Glomerular visceral epithelial cell (primary cell): ENCODE data around the gene CD93.

Source experiments
- DNase-seq: peaks from one replicate; pipeline ENCODE4 v3.0.0-alpha.2; 2016; ENCODE audit errors: extremely low spot score

The CD93 gene

GRCh38 chr20:23060629-23061028 lies 25.5 kb downstream of the CD93 start:
- DNase-seq: no peak

GRCh38 chr20:23059846-23060245 lies 26.3 kb downstream of the CD93 start:
- DNase-seq: no peak

- no peak for DNase-seq
These were observed 27.1 kb downstream of the CD93 start for GRCh38 chr20:23059001-23059400.

GRCh38 chr20:23058240-23058639 lies 27.9 kb downstream of the CD93 start:
- no peak for DNase-seq

- no peak for DNase-seq
These were observed 33.2 kb downstream of the CD93 start for GRCh38 chr20:23052904-23053303.

- DNase-seq: peak; percentile 71
These were observed 35.1 kb downstream of the CD93 start for GRCh38 chr20:23050847-23051627.

- DNase-seq: peak; percentile 51
These were observed 35.9 kb downstream of the CD93 start for GRCh38 chr20:23050076-23050838.

GRCh38 chr20:23049201-23050075 lies 36.7 kb downstream of the CD93 start, which contains the start of gene THBD:
Gene THBD, minus strand, starts transcription at chr20:23049672. Its CDS starts 168 bp downstream, at chr20:23049504.
- DNase-seq: peak; percentile 69

- peak; percentile 26 for DNase-seq
These were observed 37.6 kb downstream of the CD93 start for GRCh38 chr20:23048283-23049200.

GRCh38 chr20:23047738-23048214 lies 38.3 kb downstream of the CD93 start:
- DNase-seq: no peak

GRCh38 chr20:23047001-23047737 lies 39.0 kb downstream of the CD93 start:
- DNase-seq: no peak

- DNase-seq: no peak
These were observed 39.7 kb downstream of the CD93 start for GRCh38 chr20:23046431-23046830.

- DNase-seq: no peak
These were observed 42.7 kb downstream of the CD93 start for GRCh38 chr20:23043376-23043775.

- DNase-seq: no peak
These were observed 43.9 kb downstream of the CD93 start for GRCh38 chr20:23042270-23042669.

GRCh38 chr20:23039885-23040508 lies 46.1 kb downstream of the CD93 start:
- no peak for DNase-seq

GRCh38 chr20:23039136-23039875 lies 46.8 kb downstream of the CD93 start:
- no peak for DNase-seq

- DNase-seq: no peak
These were observed 49.1 kb downstream of the CD93 start for GRCh38 chr20:23037017-23037481.

- no peak for DNase-seq
These were observed 49.8 kb downstream of the CD93 start for GRCh38 chr20:23036371-23036770.

GRCh38 chr20:23035731-23036130 lies 50.4 kb downstream of the CD93 start:
- DNase-seq: no peak
